ENCODE data around the gene NUDT4. TPM values are rescaled to one million over a fixed set of nuclear protein-coding genes. Genes with fewer than 3 reads are reported as not detected.
"Not testable (repeated sequence)": the region's sequence is repeated elsewhere in the genome, so short reads cannot be mapped to it uniquely, and the experiment has no call there.

NUDT4 gene
- total and polyA plus RNA-seq, 8 donors = 46.6 to 126 (median 117) TPM

DNA sequence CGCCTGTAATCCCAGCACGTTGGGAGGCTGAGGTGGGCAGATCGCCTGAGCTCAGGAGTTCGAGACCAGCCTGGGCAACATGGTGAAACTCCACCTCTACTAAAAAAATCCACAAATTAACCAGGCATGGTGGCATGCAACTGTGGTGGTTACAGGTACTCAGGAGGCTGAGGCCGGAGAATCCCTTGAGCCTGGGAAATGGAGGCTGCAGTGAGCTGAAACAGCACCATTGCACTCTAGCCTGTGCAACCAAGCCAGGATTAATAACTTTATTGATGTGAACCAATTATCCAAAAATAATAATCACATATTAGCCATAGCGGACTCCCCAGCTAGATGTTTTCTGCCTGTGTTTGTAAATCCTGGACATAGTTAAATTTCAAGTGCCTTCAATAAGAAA, 1.8 kb upstream of the NUDT4 start:
- intact Hi-C loops (cut with DNase I) = loop anchor here in 1 of 2 donors (10.0 kb wide), 1 partner anchor 121 kb away; no protein-coding TSS in a partner anchor
- Histone ChIP-seq H3K27me3 (no peaks in the 10 kb centered on the region), H3K4me3 (peak overlapping the region in 1 of 2 donors; percentile 79)

DNA sequence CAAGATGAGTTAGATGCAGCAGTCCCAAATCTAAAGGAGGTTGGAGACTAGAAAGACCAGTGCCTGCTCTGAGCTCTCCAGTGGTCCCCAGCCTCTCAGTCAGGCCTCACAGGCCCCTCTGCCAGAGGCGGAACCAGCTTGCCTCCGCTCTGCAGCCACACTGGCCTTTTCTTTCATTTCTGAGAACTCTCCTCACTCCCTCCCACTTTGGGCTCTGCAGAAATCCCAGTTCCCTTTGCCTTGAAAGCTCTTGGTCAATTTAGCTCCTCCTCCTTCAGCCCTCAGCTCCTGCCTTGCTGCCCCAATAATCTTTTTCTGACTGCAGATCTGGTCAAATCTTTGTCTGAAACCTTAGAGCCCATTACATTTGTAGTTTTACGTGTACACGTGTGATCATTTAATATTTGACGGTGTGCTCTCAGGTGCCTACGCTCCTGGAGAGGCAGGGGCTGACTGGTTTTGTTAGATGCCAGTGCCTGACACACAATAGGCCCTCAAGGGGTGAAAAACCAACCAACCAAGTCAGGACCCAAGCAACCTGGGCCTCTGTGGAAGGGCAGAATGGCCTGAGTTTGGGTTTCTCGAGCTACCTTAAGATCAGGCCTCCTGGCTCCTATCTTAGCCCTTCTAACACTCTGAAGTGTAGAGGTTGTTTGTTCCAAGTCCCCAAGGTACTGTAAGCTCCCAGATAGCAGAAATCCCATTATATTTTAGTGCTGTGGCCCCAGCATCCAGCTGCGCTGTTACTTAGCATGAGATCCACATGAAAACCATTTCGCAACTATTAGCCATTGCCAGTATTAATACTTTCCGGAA, 1.1 kb upstream of the NUDT4 start:
- Histone ChIP-seq H3K4me1 (peaks cover 11 to 46% of the 10 kb centered on the region in 2 donors), H3K36me3 (no peaks in the 10 kb centered on the region), H3K9me3 (no peaks in the 10 kb centered on the region), H3K27me3 (no peaks in the 10 kb centered on the region), H3K27ac (peak overlapping the region; percentile 87 to 95), H3K4me3 (peak overlapping the region; percentile 68 to 79)
- peak; percentile 37 for ATAC-seq
- peak in 3 of 4 donors; percentile 26 to 74 (median 58) for DNase-seq
- TF ChIP-seq, protein P1, sequence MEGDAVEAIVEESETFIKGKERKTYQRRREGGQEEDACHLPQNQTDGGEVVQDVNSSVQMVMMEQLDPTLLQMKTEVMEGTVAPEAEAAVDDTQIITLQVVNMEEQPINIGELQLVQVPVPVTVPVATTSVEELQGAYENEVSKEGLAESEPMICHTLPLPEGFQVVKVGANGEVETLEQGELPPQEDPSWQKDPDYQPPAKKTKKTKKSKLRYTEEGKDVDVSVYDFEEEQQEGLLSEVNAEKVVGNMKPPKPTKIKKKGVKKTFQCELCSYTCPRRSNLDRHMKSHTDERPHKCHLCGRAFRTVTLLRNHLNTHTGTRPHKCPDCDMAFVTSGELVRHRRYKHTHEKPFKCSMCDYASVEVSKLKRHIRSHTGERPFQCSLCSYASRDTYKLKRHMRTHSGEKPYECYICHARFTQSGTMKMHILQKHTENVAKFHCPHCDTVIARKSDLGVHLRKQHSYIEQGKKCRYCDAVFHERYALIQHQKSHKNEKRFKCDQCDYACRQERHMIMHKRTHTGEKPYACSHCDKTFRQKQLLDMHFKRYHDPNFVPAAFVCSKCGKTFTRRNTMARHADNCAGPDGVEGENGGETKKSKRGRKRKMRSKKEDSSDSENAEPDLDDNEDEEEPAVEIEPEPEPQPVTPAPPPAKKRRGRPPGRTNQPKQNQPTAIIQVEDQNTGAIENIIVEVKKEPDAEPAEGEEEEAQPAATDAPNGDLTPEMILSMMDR (IDR thresholded peaks at IDR 0.05) = no peak
- intact Hi-C loops (cut with DNase I) = loop anchor here in 1 of 2 donors (10.0 kb wide), 1 partner anchor 122 kb away; no protein-coding TSS in a partner anchor

More for the DNA sequence above, 1.8 kb upstream of the NUDT4 start:
- Histone ChIP-seq H3K27ac (peak overlapping the region; percentile 87 to 95), H3K9me3 (no peaks in the 10 kb centered on the region), H3K4me1 (peaks cover 11 to 38% of the 10 kb centered on the region in 2 donors), H3K36me3 (no peaks in the 10 kb centered on the region)
- ATAC-seq (no peak), DNase-seq (no peak)
- TF ChIP-seq, protein P1 (IDR thresholded peaks at IDR 0.05) = no peak

DNA sequence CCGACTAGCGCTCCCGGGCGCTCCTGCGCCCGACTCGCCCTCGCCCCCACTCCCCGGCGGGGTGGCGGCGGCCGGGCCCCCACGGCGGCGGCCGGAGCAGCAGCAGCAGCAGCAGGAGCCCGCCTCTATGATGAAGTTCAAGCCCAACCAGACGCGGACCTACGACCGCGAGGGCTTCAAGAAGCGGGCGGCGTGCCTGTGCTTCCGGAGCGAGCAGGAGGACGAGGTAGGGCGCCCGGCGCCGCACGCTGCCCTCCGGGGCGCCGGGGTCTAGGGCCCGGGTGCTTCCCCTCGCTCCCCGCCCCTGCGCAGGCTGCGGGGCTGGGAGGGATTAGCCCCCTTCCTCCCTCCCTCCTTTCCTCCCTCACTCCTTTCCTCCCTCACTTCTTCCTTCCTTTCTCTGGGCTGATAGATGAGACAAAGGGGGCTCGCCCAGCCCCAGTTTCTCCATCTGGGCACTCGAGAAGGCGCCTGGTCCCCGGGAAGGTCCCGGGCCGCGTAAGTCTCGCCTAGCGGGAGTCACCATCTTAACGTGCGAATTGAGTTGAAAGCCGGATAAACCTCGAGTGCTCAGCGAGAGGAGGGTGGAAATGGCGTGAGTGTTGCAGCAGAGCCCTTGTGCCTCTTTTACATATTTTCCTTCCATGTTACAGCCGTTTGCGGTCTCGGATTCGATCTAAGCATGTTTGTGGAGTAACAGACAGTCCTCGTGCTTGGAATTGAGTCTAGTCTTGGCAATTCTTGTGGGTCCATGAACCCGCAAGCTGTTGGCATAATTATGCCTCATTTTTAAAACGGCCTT, 672 bp downstream of the NUDT4 start:
- H3K36me3 ChIP-seq, H3K9me3 ChIP-seq, H3K27me3 ChIP-seq: not testable (repeated sequence)
- H3K4me3 ChIP-seq = peak overlapping the region; percentile 68 to 79
- H3K4me1 ChIP-seq = peaks cover 11 to 59% of the 10 kb centered on the region in 2 donors
- DNase-seq (peak; percentile 61 to 86 (median 72)), ATAC-seq (peak; percentile 13)
- intact Hi-C loops (cut with DNase I) = loop anchor here in 1 of 2 donors (10.0 kb wide), 1 partner anchor 124 kb away; no protein-coding TSS in a partner anchor
- H3K27ac ChIP-seq = peak overlapping the region; percentile 87 to 95

DNA sequence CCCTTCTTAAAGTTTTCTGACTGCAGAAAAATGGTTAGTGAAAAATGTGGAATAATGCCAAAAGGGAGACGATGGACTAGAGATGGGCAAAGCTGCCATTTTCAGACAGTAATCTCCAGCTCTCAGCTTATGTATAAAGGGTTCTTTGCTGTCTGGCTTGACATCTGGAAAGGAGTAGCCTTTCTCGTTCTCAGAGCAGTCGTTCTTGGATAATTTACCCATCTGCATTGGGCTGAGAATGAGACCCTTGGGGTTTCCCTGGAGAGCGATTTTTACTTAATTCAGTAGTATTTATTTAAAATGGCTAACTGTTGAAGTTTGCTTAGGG, 1.2 kb downstream of the NUDT4 start:
- H3K4me1 ChIP-seq = peaks cover 11 to 64% of the 10 kb centered on the region in 2 donors
- no peaks in the 10 kb centered on the region for H3K27me3 ChIP-seq
- DNase-seq = no peak
- no peaks in the 10 kb centered on the region for H3K36me3 ChIP-seq
- intact Hi-C loops (cut with DNase I) = loop anchor here in 1 of 2 donors (10.0 kb wide), 1 partner anchor 124 kb away; no protein-coding TSS in a partner anchor
- H3K27ac ChIP-seq = peak overlapping the region; percentile 87 to 95
- no peaks in the 10 kb centered on the region for H3K9me3 ChIP-seq
- TF ChIP-seq, protein P1 (IDR thresholded peaks at IDR 0.05) = no peak
- ATAC-seq = no peak
- H3K4me3 ChIP-seq = peak overlapping the region; percentile 68 to 79

DNA sequence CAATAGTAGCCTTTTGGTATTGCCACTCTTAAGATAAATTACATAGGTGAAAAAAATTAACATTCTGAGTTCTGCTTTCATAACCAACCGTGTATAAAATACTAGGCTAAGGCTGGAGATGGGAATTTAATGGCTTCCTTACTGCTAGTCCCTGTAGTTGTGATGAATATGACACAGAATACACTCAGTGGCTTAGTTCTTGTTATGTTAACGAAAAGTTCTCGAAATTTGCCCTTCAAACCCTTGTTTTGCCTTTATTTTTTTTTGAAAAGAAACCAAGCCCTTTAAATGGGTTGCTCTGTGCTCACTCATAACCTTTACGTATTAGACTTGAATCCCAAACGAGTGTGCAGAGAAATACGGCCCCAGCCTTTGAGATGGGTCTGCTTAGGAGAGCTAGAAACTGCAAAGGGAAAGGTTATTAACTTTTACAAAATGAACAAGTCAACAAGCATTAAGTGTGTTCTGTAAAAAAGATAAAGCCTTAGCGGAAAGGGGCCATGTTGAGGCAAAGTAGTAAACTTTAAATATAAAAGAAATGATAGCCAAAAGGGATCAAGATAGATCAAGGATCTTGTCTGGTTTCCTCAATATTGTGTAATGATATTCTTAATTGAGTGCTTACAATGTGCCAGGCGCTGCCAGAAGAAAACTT, 1.7 kb downstream of the NUDT4 start:
- ATAC-seq (no peak), DNase-seq (peak in 2 of 4 donors; percentile 22 to 31)
- intact Hi-C loops (cut with DNase I) = loop anchor here in 1 of 2 donors (10.0 kb wide), 1 partner anchor 125 kb away; no protein-coding TSS in a partner anchor
- Histone ChIP-seq H3K9me3 (no peaks in the 10 kb centered on the region), H3K4me1 (peaks cover 11 to 67% of the 10 kb centered on the region in 2 donors), H3K36me3 (no peaks in the 10 kb centered on the region), H3K27ac (peak overlapping the region; percentile 87 to 95), H3K4me3 (peak overlapping the region; percentile 68 to 79), H3K27me3 (no peaks in the 10 kb centered on the region)
- TF ChIP-seq, protein P1 (IDR thresholded peaks at IDR 0.05) = no peak
